Karpas-422 (cell line): ENCODE results near the gene PCDHGC5. TPM values are rescaled to one million over a fixed set of nuclear protein-coding genes. Genes with fewer than 3 reads are reported as not detected.
A peak's percentile ranks its signal among the peaks of the same experiment; 100 is the strongest.

ENCODE experiments used
- DNase-seq: peaks from one replicate; pipeline ENCODE4 v3.0.0-alpha.2; 2015
- H2AFZ ChIP-seq: fragments of 200-600 bp; sonication (generic); 2 replicates; pipeline ENCODE4 v1.6.1; 2014; ENCODE audit warnings: antibody characterized with exemption, low read length, mixed read lengths
- H3K27ac ChIP-seq: fragments of 200-600 bp; sonication (generic); 2 replicates; pipeline ENCODE4 v1.5.1; 2014; ENCODE audit warnings: mild to moderate bottlenecking, low read length, moderate library complexity
- H3K27me3 ChIP-seq: fragments of 200-600 bp; sonication (generic); 2 replicates; pipeline ENCODE4 v1.6.1; 2014; ENCODE audit warnings: low read length, mixed read lengths
- H3K36me3 ChIP-seq: fragments of 200-600 bp; sonication (generic); 2 replicates; pipeline ENCODE4 v1.6.1; 2014; ENCODE audit warnings: low read length, mixed read lengths; ENCODE audit not compliant: insufficient read depth
- H3K4me1 ChIP-seq: fragments of 200-600 bp; sonication (generic); 2 replicates; pipeline ENCODE4 v1.6.1; 2014; ENCODE audit warnings: mild to moderate bottlenecking, low read length, mixed read lengths
- H3K4me2 ChIP-seq: fragments of 200-600 bp; sonication (generic); 2 replicates; pipeline ENCODE4 v1.6.1; 2014; ENCODE audit warnings: low read length, low read depth, mild to moderate bottlenecking; ENCODE audit not compliant: poor library complexity, severe bottlenecking
- H3K4me3 ChIP-seq: fragments of 200-600 bp; sonication (generic); 2 replicates; pipeline ENCODE4 v1.5.1; 2014; ENCODE audit warnings: mild to moderate bottlenecking, antibody characterized with exemption, low read length, mixed read lengths
- H3K79me2 ChIP-seq: fragments of 200-600 bp; sonication (generic); 2 replicates; pipeline ENCODE4 v1.6.1; 2014; ENCODE audit warnings: mild to moderate bottlenecking, low read length, mixed read lengths
- H3K9ac ChIP-seq: fragments of 200-600 bp; sonication (generic); 2 replicates; pipeline ENCODE4 v1.6.0; 2014; ENCODE audit warnings: low read length
- H3K9me2 ChIP-seq: fragments of 200-600 bp; sonication (generic), shearing (Covaris generic); replicated peaks from 2 replicates; pipeline ENCODE4 v1.6.0; 2014; ENCODE audit warnings: mild to moderate bottlenecking, low read length, moderate library complexity; ENCODE audit not compliant: insufficient read depth
- H3K9me3 ChIP-seq: fragments of 300-700, 200-600 bp; sonication (generic); 2 replicates; pipeline ENCODE4 v1.6.1; 2014; ENCODE audit warnings: low read length, mixed read lengths
- H4K20me1 ChIP-seq: fragments of 200-600 bp; sonication (generic); 2 replicates; pipeline ENCODE4 v1.6.1; 2014; ENCODE audit warnings: mild to moderate bottlenecking, antibody characterized with exemption, low read length, low read depth; ENCODE audit not compliant: insufficient read depth
- total RNA-seq: library from RNA; depleted of rRNA; stranded (reverse); fragments of >200 nt; shearing (Covaris generic); gene quantifications from 2 replicates; pipeline ENCODE4 v1.2.3, GENCODE V29; 2014; ENCODE audit warnings: low replicate concordance

PCDHGC5 gene
- total RNA-seq, 1 experiment from 2014 or later = 5.1 TPM

DNA sequence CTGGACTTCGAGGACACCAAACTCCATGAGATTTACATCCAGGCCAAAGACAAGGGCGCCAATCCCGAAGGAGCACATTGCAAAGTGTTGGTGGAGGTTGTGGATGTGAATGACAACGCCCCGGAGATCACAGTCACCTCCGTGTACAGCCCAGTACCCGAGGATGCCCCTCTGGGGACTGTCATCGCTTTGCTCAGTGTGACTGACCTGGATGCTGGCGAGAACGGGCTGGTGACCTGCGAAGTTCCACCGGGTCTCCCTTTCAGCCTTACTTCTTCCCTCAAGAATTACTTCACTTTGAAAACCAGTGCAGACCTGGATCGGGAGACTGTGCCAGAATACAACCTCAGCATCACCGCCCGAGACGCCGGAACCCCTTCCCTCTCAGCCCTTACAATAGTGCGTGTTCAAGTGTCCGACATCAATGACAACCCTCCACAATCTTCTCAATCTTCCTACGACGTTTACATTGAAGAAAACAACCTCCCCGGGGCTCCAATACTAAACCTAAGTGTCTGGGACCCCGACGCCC, 11.8 kb upstream of the PCDHGC5 start:
- no peak overlapping the region for H2AFZ ChIP-seq
- H3K79me2 ChIP-seq = peaks cover 63% of the 10 kb centered on the region
- no peak for DNase-seq
- peak overlapping the region; percentile 87 for H3K4me3 ChIP-seq
- H3K27ac ChIP-seq = peak overlapping the region; percentile 87
- no peaks in the 10 kb centered on the region for H3K9me2 ChIP-seq
- no peaks in the 10 kb centered on the region for H4K20me1 ChIP-seq
- peak overlapping the region; percentile 78 for H3K4me2 ChIP-seq
- H3K36me3 ChIP-seq = 0 out of 2 replicates have a peak, but pooled peaks cover 17% of the 10 kb centered on the region
- peak overlapping the region; percentile 97 for H3K9ac ChIP-seq
- H3K9me3 ChIP-seq = no peaks in the 10 kb centered on the region
- peaks cover 83% of the 10 kb centered on the region for H3K4me1 ChIP-seq
- H3K27me3 ChIP-seq = no peaks in the 10 kb centered on the region

- H3K4me2 ChIP-seq = peak overlapping the region; percentile 78
- H3K79me2 ChIP-seq = peaks cover 70% of the 10 kb centered on the region
- no peak for DNase-seq
Measured at GRCh38 chr5:141477815-141478214, 11.1 kb upstream of the PCDHGC5 start.

GRCh38 chr5:141478321-141478945, 10.4 kb upstream of the PCDHGC5 start:
- H3K9me3 ChIP-seq = no peaks in the 10 kb centered on the region

More at GRCh38 chr5:141477815-141478214, 11.1 kb upstream of the PCDHGC5 start:
- Histone ChIP-seq H3K4me3 (peak overlapping the region; percentile 87), H3K9ac (peak overlapping the region; percentile 97), H3K27ac (peak overlapping the region; percentile 87), H3K9me3 (no peaks in the 10 kb centered on the region), H4K20me1 (no peaks in the 10 kb centered on the region), H3K4me1 (peaks cover 88% of the 10 kb centered on the region), H3K36me3 (0 out of 2 replicates have a peak, but pooled peaks cover 17% of the 10 kb centered on the region), H3K27me3 (no peaks in the 10 kb centered on the region), H3K9me2 (no peaks in the 10 kb centered on the region), H2AFZ (no peak overlapping the region)

DNA sequence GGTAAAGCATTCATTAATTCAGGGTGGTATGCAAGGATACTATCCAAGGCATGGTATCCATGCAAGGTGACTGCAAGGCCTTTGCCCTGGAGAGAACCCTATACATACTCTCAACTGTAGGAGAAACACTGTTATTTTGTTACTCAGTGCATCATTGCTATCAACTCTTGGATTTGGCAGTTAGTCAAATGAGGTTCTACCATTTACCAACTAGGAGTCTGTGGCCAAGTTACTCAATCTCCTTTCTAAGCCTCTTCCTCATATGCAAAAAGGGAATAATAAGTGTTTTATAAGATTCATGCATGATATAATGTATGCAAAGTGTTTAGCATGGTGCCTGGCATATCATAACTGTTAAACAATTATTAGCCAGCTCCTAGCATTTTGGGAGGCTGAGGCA, 9.1 kb upstream of the PCDHGC5 start:
- H3K4me2 ChIP-seq = peak overlapping the region; percentile 78
- no peaks in the 10 kb centered on the region for H3K27me3 ChIP-seq
- peaks cover 80% of the 10 kb centered on the region for H3K4me1 ChIP-seq
- peaks cover 90% of the 10 kb centered on the region for H3K79me2 ChIP-seq
- peak overlapping the region; percentile 87 for H3K27ac ChIP-seq
- peak overlapping the region; percentile 46 for H3K4me3 ChIP-seq
- H2AFZ ChIP-seq = no peak overlapping the region
- DNase-seq = peak; percentile 63
- 0 out of 2 replicates have a peak, but pooled peaks cover 17% of the 10 kb centered on the region for H3K36me3 ChIP-seq
- H3K9me2 ChIP-seq = no peaks in the 10 kb centered on the region
- H4K20me1 ChIP-seq = peaks cover 10% of the 10 kb centered on the region; the same call in 1 of the 2 replicates
- no peaks in the 10 kb centered on the region for H3K9me3 ChIP-seq
- H3K9ac ChIP-seq = peak overlapping the region; percentile 30

More at GRCh38 chr5:141478321-141478945, 10.4 kb upstream of the PCDHGC5 start:
- Histone ChIP-seq H3K4me2 (peak overlapping the region; percentile 78), H3K9me2 (no peaks in the 10 kb centered on the region), H3K4me3 (peak overlapping the region; percentile 87), H3K79me2 (peaks cover 76% of the 10 kb centered on the region), H4K20me1 (0 out of 2 replicates have a peak, but pooled peaks cover under 1% of the 10 kb centered on the region), H2AFZ (no peak overlapping the region), H3K27me3 (no peaks in the 10 kb centered on the region), H3K36me3 (0 out of 2 replicates have a peak, but pooled peaks cover 17% of the 10 kb centered on the region), H3K9ac (peak overlapping the region; percentile 97), H3K27ac (peak overlapping the region; percentile 87), H3K4me1 (peaks cover 89% of the 10 kb centered on the region)
- DNase-seq = no peak

DNA sequence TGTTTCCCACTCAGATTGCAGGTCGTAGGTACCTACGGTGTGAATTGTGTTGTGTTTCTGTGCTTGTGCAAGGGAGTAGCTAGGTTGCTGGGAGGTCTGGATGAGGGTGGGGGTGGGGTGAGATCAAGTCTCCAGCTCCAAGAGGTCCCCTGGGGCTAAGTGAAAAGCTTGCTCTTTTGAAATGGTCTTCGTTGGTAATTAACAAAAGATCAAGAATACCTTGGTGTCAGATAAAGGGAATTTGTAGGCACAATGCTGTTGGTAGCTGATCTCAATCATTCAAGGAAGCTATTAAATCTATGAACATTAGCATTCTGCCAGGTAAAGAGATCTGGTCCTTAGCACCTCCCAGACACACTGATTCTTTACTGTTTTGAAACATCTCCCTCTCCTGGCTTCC, 5.0 kb upstream of the PCDHGC5 start:
- Histone ChIP-seq H4K20me1 (peaks cover 10% of the 10 kb centered on the region), H3K79me2 (peaks cover 100% of the 10 kb centered on the region), H3K4me1 (peaks cover 46% of the 10 kb centered on the region), H3K36me3 (peaks cover 27% of the 10 kb centered on the region), H3K9me3 (no peaks in the 10 kb centered on the region), H3K9ac (no peak overlapping the region), H3K27ac (peak overlapping the region; percentile 34; the same call in 1 of the 2 replicates), H2AFZ (no peak overlapping the region), H3K4me3 (no peak overlapping the region), H3K27me3 (no peaks in the 10 kb centered on the region), H3K4me2 (no peak overlapping the region), H3K9me2 (no peaks in the 10 kb centered on the region)
- no peak for DNase-seq

GRCh38 chr5:141484310-141484640, 4.6 kb upstream of the PCDHGC5 start:
- H3K9ac ChIP-seq = no peak overlapping the region
- H3K9me2 ChIP-seq = no peaks in the 10 kb centered on the region
- peaks cover 10% of the 10 kb centered on the region for H4K20me1 ChIP-seq
- no peak for DNase-seq
- H3K79me2 ChIP-seq = peaks cover 100% of the 10 kb centered on the region
- H3K4me2 ChIP-seq = no peak overlapping the region
- peaks cover 42% of the 10 kb centered on the region for H3K4me1 ChIP-seq
- H3K27me3 ChIP-seq = no peaks in the 10 kb centered on the region
- H2AFZ ChIP-seq = no peak overlapping the region
- peaks cover 27% of the 10 kb centered on the region for H3K36me3 ChIP-seq
- no peak overlapping the region for H3K4me3 ChIP-seq
- H3K9me3 ChIP-seq = no peaks in the 10 kb centered on the region
- no peak overlapping the region for H3K27ac ChIP-seq

DNA sequence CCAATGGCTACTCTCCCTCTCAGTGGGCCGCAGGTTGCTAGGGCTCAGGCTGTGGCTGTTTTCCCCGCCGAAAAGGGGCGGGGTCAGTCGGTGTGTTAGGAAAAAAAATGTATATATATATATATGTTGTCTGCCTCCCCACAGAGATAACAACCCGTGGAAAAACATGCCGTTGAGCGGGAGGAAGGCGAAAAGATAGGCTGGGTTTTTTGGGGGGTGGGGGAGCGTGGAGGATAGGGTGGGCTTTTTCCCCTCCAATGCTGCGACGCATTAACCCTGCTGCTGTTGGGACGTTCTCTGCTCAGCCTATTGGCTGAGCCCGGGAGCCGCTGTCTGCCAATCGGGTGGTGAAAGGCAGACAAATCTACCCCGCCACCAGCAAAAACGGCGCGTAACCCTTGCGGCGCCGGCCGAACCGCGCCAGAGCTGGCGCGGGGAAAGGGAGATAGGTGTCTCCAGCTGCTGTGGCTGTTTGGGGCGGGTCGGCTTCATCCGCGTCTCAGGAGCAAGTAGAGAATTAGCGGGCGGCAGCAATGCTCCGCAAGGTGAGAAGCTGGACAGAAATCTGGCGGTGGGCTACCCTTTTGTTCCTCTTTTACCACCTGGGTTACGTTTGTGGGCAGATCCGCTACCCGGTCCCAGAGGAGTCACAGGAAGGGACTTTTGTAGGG, 4.1 kb upstream of the PCDHGC5 start, which contains the start of gene PCDHGC4:
TSS of gene PCDHGC4 (plus strand) at position 390 of the 671 bp plus-strand sequence. CDS start at position 534, 144 bp downstream.
- Histone ChIP-seq H3K36me3 (peaks cover 27% of the 10 kb centered on the region), H2AFZ (no peak within 1 kb of the TSS), H3K9me2 (no peaks in the 10 kb centered on the region), H4K20me1 (peaks cover 10% of the 10 kb centered on the region), H3K4me1 (peaks cover 37% of the 10 kb centered on the region), H3K79me2 (peaks cover 100% of the 10 kb centered on the region), H3K4me3 (no peak within 1 kb of the TSS), H3K9me3 (no peaks in the 10 kb centered on the region), H3K4me2 (no peak within 1 kb of the TSS), H3K9ac (no peak within 1 kb of the TSS), H3K27ac (peak within 1 kb of the TSS; percentile 34; the same call in 1 of the 2 replicates), H3K27me3 (no peaks in the 10 kb centered on the region)
- DNase-seq = no peak
